ENCODE results near the gene ZNF525. TPM values are rescaled to one million over a fixed set of nuclear protein-coding genes. Genes with fewer than 3 reads are reported as not detected.
"Not testable (repeated sequence)": the region's sequence is repeated elsewhere in the genome, so short reads cannot be mapped to it uniquely, and the experiment has no call there.

ZNF525 gene
- total RNA-seq, 6 experiments from 2014 or later: 2.5 to 5.3 (median 3.9) TPM

DNA sequence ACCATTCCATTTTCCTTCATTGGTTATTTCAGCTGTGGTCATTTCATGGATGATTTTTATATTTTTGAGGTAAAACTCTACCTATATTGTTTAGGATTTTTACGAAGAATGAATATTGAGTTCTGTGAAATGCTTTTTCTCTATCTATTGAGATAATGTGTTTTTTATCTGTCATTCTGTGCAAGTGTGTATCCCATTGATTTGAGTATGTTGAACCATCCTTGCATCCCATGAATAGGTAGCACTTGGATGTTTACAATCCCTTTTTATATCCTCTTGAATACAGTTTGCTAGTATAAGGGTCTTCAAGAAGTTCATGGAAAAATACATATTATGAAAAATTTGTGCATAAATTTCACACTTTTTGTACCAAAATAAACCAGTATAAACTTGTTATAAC lies 9.8 kb upstream of the ZNF525 start:
- Mint-ChIP-seq H3K9me3 (peaks cover 89% of the 10 kb centered on the region), H3K36me3 (ENCODE audit: low read depth) (peaks cover 74% of the 10 kb centered on the region), H3K27ac (no peak overlapping the region), H3K4me3 (no peak overlapping the region), H3K27me3 (ENCODE audit: insufficient read depth) (peaks cover 1% of the 10 kb centered on the region; the same call in 1 of the 2 replicates), H3K4me1 (ENCODE audit: low read depth) (no peaks in the 10 kb centered on the region)
- DNase-seq: no peak
- TF ChIP-seq, protein P1, sequence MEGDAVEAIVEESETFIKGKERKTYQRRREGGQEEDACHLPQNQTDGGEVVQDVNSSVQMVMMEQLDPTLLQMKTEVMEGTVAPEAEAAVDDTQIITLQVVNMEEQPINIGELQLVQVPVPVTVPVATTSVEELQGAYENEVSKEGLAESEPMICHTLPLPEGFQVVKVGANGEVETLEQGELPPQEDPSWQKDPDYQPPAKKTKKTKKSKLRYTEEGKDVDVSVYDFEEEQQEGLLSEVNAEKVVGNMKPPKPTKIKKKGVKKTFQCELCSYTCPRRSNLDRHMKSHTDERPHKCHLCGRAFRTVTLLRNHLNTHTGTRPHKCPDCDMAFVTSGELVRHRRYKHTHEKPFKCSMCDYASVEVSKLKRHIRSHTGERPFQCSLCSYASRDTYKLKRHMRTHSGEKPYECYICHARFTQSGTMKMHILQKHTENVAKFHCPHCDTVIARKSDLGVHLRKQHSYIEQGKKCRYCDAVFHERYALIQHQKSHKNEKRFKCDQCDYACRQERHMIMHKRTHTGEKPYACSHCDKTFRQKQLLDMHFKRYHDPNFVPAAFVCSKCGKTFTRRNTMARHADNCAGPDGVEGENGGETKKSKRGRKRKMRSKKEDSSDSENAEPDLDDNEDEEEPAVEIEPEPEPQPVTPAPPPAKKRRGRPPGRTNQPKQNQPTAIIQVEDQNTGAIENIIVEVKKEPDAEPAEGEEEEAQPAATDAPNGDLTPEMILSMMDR (IDR thresholded peaks at IDR 0.05): no peak

DNA sequence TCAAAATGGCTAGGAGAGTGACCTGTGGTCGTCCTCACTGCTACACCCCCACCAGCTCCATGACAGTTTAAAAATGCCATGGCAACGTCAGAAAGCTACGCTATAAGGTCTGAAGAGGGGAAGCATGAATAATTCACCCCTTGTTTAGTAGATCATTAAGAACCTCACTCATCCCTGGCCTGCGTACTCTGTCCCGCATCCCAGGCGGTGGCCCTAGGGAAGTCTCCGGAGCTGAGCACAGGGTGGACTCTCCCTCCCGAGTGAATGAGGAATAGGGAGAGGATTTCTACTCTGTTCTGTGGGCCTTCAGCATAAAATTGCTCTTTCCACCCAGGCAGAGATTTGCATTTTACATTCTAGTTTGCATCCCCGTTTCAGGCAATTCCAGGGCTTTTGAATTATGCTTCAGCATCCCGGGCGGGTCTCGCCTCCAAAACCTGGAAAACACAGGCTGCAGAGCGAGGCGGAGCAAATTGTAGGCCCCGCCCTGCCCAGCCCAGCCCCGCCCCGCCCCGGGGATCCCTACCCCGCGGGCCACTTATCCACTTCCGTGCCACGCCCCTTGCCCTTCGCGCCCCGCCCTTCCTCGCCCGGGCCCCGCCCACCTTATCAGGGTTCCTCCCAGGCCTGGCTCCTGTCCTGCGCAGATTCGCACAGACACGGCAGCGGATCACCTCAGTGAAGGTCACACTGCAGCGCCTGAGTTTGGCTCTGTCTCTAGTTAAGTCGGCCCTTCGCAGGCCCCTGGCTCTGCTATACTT lies 7.5 kb upstream of the ZNF525 start:
- peaks cover 1% of the 10 kb centered on the region; the same call in 1 of the 2 replicates for H3K27me3 Mint-ChIP-seq (ENCODE audit: insufficient read depth)
- no peak overlapping the region for H3K27ac Mint-ChIP-seq
- H3K9me3 Mint-ChIP-seq: peaks cover 66% of the 10 kb centered on the region
- H3K4me3 Mint-ChIP-seq: no peak overlapping the region
- DNase-seq: no peak
- no peaks in the 10 kb centered on the region for H3K4me1 Mint-ChIP-seq (ENCODE audit: low read depth)
- peaks cover 52% of the 10 kb centered on the region for H3K36me3 Mint-ChIP-seq (ENCODE audit: low read depth)
- TF ChIP-seq, protein P1 (IDR thresholded peaks at IDR 0.05): no peak

DNA sequence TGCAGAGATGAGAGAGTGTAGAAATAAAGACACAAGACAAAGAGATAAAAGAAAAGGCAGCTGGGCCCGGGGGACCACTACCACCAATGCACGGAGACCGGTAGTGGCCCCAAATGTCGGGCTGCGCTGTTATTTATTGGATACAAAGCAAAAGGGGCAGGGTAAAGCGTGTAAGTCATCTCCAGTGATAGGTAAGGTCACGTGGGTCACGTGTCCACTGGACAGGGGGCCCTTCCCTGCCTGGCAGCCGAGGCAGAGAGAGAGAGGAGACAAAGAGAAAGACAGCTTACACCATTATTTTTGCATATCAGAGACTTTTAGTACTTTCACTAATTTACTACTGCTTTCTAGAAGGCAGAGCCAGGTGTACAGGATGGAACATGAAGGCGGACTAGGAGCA lies 5.4 kb upstream of the ZNF525 start:
- not testable (repeated sequence) for DNase-seq; H3K27ac Mint-ChIP-seq; H3K4me3 Mint-ChIP-seq; H3K27me3 Mint-ChIP-seq (ENCODE audit: insufficient read depth); H3K4me1 Mint-ChIP-seq (ENCODE audit: low read depth)
- Mint-ChIP-seq H3K36me3 (ENCODE audit: low read depth) (peaks cover 33% of the 10 kb centered on the region), H3K9me3 (peaks cover 46% of the 10 kb centered on the region)

DNA sequence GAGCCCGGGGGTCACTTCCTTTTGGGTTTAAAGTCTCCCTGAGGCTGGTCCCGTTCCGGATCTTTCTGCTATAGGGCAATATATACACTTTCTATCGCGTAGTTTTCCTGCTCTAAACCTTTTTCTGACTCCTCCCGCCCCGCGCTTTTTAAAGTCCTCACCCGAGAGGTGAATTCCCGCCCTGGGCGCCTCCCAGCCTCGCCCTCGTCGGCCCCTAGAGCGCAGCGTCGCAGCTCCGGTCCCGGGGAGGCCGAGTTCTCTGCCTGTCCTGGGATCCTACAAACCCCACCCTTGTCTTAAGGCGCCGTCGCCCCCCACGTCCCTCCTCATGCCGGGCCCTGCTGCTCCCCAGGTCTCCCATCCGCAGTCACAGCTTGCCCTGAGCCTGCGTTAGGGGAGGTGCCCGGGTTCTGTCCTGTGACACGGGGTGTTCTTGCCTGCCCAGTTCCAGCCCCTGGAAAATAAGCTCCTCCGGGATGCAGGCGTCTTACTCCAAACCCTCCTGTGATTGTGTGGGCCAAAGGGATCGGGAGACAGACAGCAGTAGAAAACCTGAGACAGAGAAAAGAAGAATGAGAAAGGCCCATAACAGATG lies 491 bp downstream of the ZNF525 start:
- TF ChIP-seq, protein P1 (IDR thresholded peaks at IDR 0.05): no peak
- peaks cover 10% of the 10 kb centered on the region for H3K4me1 Mint-ChIP-seq (ENCODE audit: low read depth)
- peaks cover 4% of the 10 kb centered on the region for H3K9me3 Mint-ChIP-seq
- peak; percentile 2 for DNase-seq
- peaks cover 5% of the 10 kb centered on the region for H3K36me3 Mint-ChIP-seq (ENCODE audit: low read depth)
- H3K27me3 Mint-ChIP-seq (ENCODE audit: insufficient read depth): peaks cover 1% of the 10 kb centered on the region
- H3K4me3 Mint-ChIP-seq: peak overlapping the region; percentile 96
- H3K27ac Mint-ChIP-seq: peak overlapping the region; percentile 82

DNA sequence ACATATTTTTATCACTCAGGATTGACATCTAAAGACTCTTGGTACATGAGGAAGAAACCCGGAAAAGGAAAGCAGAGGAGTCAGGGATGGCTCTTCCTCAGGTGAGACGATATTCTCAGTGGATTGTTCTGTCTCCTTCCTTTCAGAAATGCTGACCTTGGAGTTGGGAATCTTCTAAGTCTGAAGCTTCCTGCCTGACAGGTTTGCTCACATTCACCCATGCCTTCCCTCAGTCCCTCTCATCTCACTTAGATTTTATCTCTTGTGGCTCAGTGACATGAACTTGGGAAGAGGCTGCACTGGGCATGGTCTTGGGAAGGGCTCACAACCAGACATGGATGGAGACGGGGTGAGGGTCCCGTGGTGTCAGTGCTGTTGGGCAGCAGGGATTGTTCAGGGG lies 6.7 kb downstream of the ZNF525 start:
- Mint-ChIP-seq H3K4me1 (ENCODE audit: low read depth) (no peaks in the 10 kb centered on the region), H3K36me3 (ENCODE audit: low read depth) (peaks cover 37% of the 10 kb centered on the region), H3K27ac (no peak overlapping the region), H3K4me3 (no peak overlapping the region), H3K27me3 (ENCODE audit: insufficient read depth) (no peaks in the 10 kb centered on the region; the same call in 1 of the 2 replicates), H3K9me3 (peaks cover 10% of the 10 kb centered on the region)
- TF ChIP-seq, protein P1 (IDR thresholded peaks at IDR 0.05): no peak
- no peak for DNase-seq

DNA sequence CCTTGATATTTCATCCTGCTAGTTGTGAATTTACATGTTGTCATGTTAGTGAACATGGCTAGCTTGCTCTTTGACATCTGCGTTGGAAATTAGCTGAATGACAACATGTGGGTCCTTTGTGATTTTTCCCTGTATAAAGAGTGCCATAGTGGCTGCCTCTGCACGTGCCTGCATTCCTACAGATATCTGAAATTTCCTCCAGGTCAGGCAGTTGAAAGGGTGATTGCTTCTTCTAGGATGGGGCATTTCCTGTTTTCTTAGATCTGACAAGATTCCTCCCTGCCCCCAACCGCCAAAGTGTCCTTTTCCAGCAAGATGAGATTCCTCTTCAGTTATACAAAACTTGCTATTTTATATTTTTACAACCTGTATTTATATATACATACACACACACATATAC lies 8.8 kb downstream of the ZNF525 start:
- Mint-ChIP-seq H3K9me3 (peaks cover 30% of the 10 kb centered on the region), H3K4me1 (ENCODE audit: low read depth) (no peaks in the 10 kb centered on the region), H3K27me3 (ENCODE audit: insufficient read depth) (no peaks in the 10 kb centered on the region; the same call in 1 of the 2 replicates), H3K27ac (no peak overlapping the region), H3K36me3 (ENCODE audit: low read depth) (peaks cover 57% of the 10 kb centered on the region), H3K4me3 (no peak overlapping the region)
- TF ChIP-seq, protein P1 (IDR thresholded peaks at IDR 0.05): no peak
- DNase-seq: no peak

All from HFFc6 (cell line).